Osteoblast (primary cell): Measurements from ENCODE around the gene XRCC2. TPM values are rescaled to one million over a fixed set of nuclear protein-coding genes. Genes with fewer than 3 reads are reported as not detected.
"Not testable (repeated sequence)": the region's sequence is repeated elsewhere in the genome, so short reads cannot be mapped to it uniquely, and the experiment has no call there.

Experiments used
- DNase-seq: peaks from one replicate; pipeline ENCODE4 v3.0.0; 2011; ENCODE audit warnings: low spot score, mixed read lengths; ENCODE audit not compliant: insufficient read length; ENCODE audit errors: missing footprints
- H2AFZ ChIP-seq: 2 replicates; pipeline ENCODE4 v1.6.0; 2011; ENCODE audit warnings: mild to moderate bottlenecking, low read length
- H3K27ac ChIP-seq: 2 replicates; pipeline ENCODE4 v1.5.1; 2011; ENCODE audit warnings: mild to moderate bottlenecking, low read depth, low read length, moderate library complexity
- H3K27me3 ChIP-seq: 2 replicates; pipeline ENCODE4 v1.6.0; 2012; ENCODE audit warnings: mild to moderate bottlenecking, control low read depth, inconsistent platforms, low read length, moderate library complexity; ENCODE audit not compliant: insufficient read depth
- H3K36me3 ChIP-seq: 2 replicates; pipeline ENCODE4 v1.5.1; 2011; ENCODE audit warnings: mild to moderate bottlenecking, low read length, control low read depth, moderate library complexity; ENCODE audit not compliant: insufficient read depth
- H3K4me1 ChIP-seq: 2 replicates; pipeline ENCODE4 v1.5.1; 2011; ENCODE audit warnings: mild to moderate bottlenecking, low read length, control low read depth, moderate library complexity; ENCODE audit not compliant: insufficient read depth
- H3K4me2 ChIP-seq: 2 replicates; pipeline ENCODE4 v1.6.0; 2011; ENCODE audit warnings: mild to moderate bottlenecking, low read length; ENCODE audit not compliant: insufficient read depth
- H3K4me3 ChIP-seq: fragments of 200-600 bp; sonication (generic); 3 replicates; pipeline ENCODE4 v1.5.1; 2012; ENCODE audit warnings: mild to moderate bottlenecking, low read length, inconsistent platforms; ENCODE audit not compliant: insufficient read depth
- H3K79me2 ChIP-seq: 2 replicates; pipeline ENCODE4 v1.6.0; 2012; ENCODE audit warnings: mild to moderate bottlenecking, low read length, control low read depth, inconsistent platforms; ENCODE audit not compliant: insufficient read depth
- H3K9me3 ChIP-seq: 2 replicates; pipeline ENCODE4 v1.5.1; 2011; ENCODE audit warnings: low read depth, low read length, control low read depth
- H4K20me1 ChIP-seq: 2 replicates; pipeline ENCODE4 v1.6.0; 2012; ENCODE audit warnings: mild to moderate bottlenecking, low read length, control low read depth; ENCODE audit not compliant: insufficient read depth
- CTCF ChIP-seq: IDR thresholded peaks from 2 replicates; pipeline ENCODE4 v1.5.1; 2011; ENCODE audit warnings: mild to moderate bottlenecking, low read depth, low read length, moderate library complexity; ENCODE audit errors: extremely low read depth
- total RNA-seq: library from RNA; depleted of rRNA; stranded (reverse); fragments of >200 nt; gene quantifications from 2 replicates; pipeline ENCODE4 v1.2.3, GENCODE V29; 2012

The XRCC2 gene
- total RNA-seq, 1 donor, result 0.72 TPM

DNA sequence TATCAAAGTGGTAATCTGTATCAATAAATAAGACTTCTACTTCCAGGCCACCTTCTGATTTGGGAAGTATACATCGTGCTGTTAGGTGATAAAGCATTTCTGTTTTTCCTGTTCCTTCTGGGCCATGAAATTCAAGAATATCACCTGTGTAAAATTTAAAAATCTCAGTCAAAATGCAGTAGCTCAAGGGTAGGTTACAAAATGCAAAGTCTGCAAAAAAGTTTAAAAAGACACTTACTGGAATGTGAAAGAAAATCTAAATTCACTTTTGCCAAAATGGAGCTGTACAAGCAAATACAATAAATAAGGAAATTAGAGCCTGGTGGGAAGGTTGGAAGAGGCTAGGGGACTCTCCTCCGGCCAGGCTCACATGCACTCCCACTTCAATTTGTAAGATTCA is 26.7 kb downstream of the XRCC2 start:
- H3K4me3 ChIP-seq, result no peak overlapping the region
- H4K20me1 ChIP-seq, result no peaks in the 10 kb centered on the region
- H3K27me3 ChIP-seq, result no peaks in the 10 kb centered on the region
- no peaks in the 10 kb centered on the region for H3K36me3 ChIP-seq
- no peaks in the 10 kb centered on the region for H3K79me2 ChIP-seq
- H2AFZ ChIP-seq, result no peak overlapping the region
- no peak overlapping the region for H3K27ac ChIP-seq
- DNase-seq, result no peak
- H3K9me3 ChIP-seq, result no peaks in the 10 kb centered on the region
- H3K4me2 ChIP-seq, result no peak overlapping the region
- H3K4me1 ChIP-seq, result no peaks in the 10 kb centered on the region
- TF ChIP-seq CTCF, result no peak

- TF ChIP-seq CTCF, result no peak
- H3K4me1 ChIP-seq, result no peaks in the 10 kb centered on the region
- no peak overlapping the region for H3K27ac ChIP-seq
- H3K36me3 ChIP-seq, result no peaks in the 10 kb centered on the region
- H3K79me2 ChIP-seq, result no peaks in the 10 kb centered on the region
- DNase-seq, result no peak
- H3K27me3 ChIP-seq, result no peaks in the 10 kb centered on the region
- no peak overlapping the region for H3K4me2 ChIP-seq
- H2AFZ ChIP-seq, result no peak overlapping the region
- no peaks in the 10 kb centered on the region for H4K20me1 ChIP-seq
- no peaks in the 10 kb centered on the region for H3K9me3 ChIP-seq
- no peak overlapping the region for H3K4me3 ChIP-seq
Observed at GRCh38 chr7:152647009-152647408, 28.9 kb downstream of the XRCC2 start.

- H3K27me3 ChIP-seq, H4K20me1 ChIP-seq, H3K4me1 ChIP-seq, H3K4me3 ChIP-seq, H3K36me3 ChIP-seq, H2AFZ ChIP-seq, H3K27ac ChIP-seq, H3K79me2 ChIP-seq, H3K9me3 ChIP-seq, DNase-seq, H3K4me2 ChIP-seq: not testable (repeated sequence)
Observed at GRCh38 chr7:152646579-152646978, 29.4 kb downstream of the XRCC2 start.

DNA sequence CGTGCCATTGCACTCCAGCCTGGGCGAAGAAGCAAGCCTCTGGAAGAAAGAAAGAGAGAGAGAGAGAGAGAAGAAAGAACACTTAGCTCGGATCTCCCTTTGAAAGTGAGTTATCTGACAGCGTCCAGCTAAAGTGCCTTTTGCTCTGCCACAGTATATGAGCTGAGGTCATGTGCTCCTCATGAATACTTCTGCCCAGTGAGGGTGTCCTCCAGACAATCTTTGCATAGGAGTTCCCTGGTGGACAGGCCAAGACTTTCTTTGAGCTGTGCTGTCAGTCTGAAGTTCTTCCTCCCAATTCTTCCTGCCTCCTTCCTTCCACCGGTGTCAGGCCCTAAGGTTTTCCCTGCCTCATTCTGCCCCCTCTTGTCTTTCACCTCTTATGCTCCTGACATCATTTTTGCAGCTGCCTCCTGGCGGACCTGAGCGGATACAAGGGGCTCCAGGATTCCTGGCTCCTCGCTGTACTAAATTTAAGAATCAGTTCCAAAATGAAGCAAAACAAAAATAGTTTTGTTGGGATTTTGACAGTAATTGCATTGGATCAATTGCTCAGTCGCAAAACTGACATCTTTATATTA is 31.9 kb downstream of the XRCC2 start:
- Histone ChIP-seq H3K4me1 (no peaks in the 10 kb centered on the region), H2AFZ (no peak overlapping the region), H3K4me3 (no peak overlapping the region), H4K20me1 (no peaks in the 10 kb centered on the region), H3K36me3 (no peaks in the 10 kb centered on the region), H3K9me3 (no peaks in the 10 kb centered on the region), H3K27me3 (no peaks in the 10 kb centered on the region), H3K27ac (no peak overlapping the region), H3K4me2 (no peak overlapping the region), H3K79me2 (no peaks in the 10 kb centered on the region)
- no peak for TF ChIP-seq CTCF
- no peak for DNase-seq
